ENCODE results near the gene MAST3. TPM values are rescaled to one million over a fixed set of nuclear protein-coding genes. Genes with fewer than 3 reads are reported as not detected.

The MAST3 gene
- polyA plus RNA-seq, 1 of the 3 experiments (the other 2 are of a cell fraction): 4.5 TPM

GRCh38 chr19:18141031-18141430, 43.5 kb downstream of the MAST3 start:
- H2AFZ ChIP-seq (ENCODE audit: low read depth): no peak overlapping the region
- H4K20me1 ChIP-seq (ENCODE audit: insufficient read depth): no peaks in the 10 kb centered on the region
- TF ChIP-seq IRF3 (IDR thresholded peaks at IDR 0.05; ENCODE audit: low read depth, low read length): no peak
- TF ChIP-seq RCOR1 (IDR thresholded peaks at IDR 0.05; ENCODE audit: low read length): no peak
- TF ChIP-seq MAX (IDR thresholded peaks at IDR 0.05; ENCODE audit: low read depth): no peak
- no peak for TF ChIP-seq REST (IDR thresholded peaks at IDR 0.05; ENCODE audit: low read depth, low read length)
- TF ChIP-seq RXRA (IDR thresholded peaks at IDR 0.05; ENCODE audit: borderline replicate concordance, low read depth): no peak
- TF ChIP-seq SMC3 (IDR thresholded peaks at IDR 0.05; ENCODE audit: low read depth, low read length): no peak
- TF ChIP-seq MXI1 (IDR thresholded peaks at IDR 0.05; ENCODE audit: low read depth, low read length): no peak
- TF ChIP-seq FOSL2 (IDR thresholded peaks at IDR 0.05; ENCODE audit: borderline replicate concordance, low read depth): no peak
- no peak for TF ChIP-seq USF1 (IDR thresholded peaks at IDR 0.05; ENCODE audit: borderline replicate concordance, low read depth)
- TF ChIP-seq FOXM1 (IDR thresholded peaks at IDR 0.05; ENCODE audit: low read depth): no peak
- TF ChIP-seq YY1 (IDR thresholded peaks at IDR 0.05; ENCODE audit: low read depth): no peak
- no peak for TF ChIP-seq GATA2 (CRISPR knock-in tag; IDR thresholded peaks at IDR 0.05)
- no peak for TF ChIP-seq NFIC (IDR thresholded peaks at IDR 0.05; ENCODE audit: borderline replicate concordance)
- no peak for TF ChIP-seq CHD2 (IDR thresholded peaks at IDR 0.05; ENCODE audit: low read length, partially characterized antibody)
- TF ChIP-seq CTCF (IDR thresholded peaks at IDR 0.05): no peak
- no peaks in the 10 kb centered on the region for H3K9me3 ChIP-seq
- peaks cover 12 to 22% of the 10 kb centered on the region in 2 experiments for H3K36me3 ChIP-seq (replicated peaks in 1 of 2; ENCODE audit: control insufficient read depth in 1 of 2, insufficient read depth in 2 of 2, low read length in 1 of 2)
- H3K9me2 ChIP-seq: no peaks in the 10 kb centered on the region
- no peaks in the 10 kb centered on the region for H3F3A ChIP-seq (replicated peaks; ENCODE audit: insufficient read depth)
- H3K4me3 ChIP-seq (ENCODE audit: low read depth in 2 of 2, low read length in 1 of 2): no peak overlapping the region
- 93% methylated on average over 6 of the region's 6 CpGs for WGBS (ENCODE audit: low lambda C conversion rate)
- CTCF ChIA-PET: interaction anchor here (1.5 to 2.2 kb wide), 4 partner anchors 10 to 27 kb away, joined by 3 to 8 read pairs (median 5); no protein-coding TSS in a partner anchor
- H3K27me3 ChIP-seq (ENCODE audit: insufficient read depth): no peaks in the 10 kb centered on the region
- no peak for DNase-seq
- H3K4me2 ChIP-seq: no peak overlapping the region
- H3K79me2 ChIP-seq (ENCODE audit: insufficient read depth): no peaks in the 10 kb centered on the region
- H3K27ac ChIP-seq (ENCODE audit: low read depth in 2 of 2, low read length in 1 of 2): no peak overlapping the region
- no peaks in the 10 kb centered on the region for H3K4me1 ChIP-seq (ENCODE audit: control insufficient read depth in 1 of 2, insufficient read depth in 2 of 2, low read depth in 1 of 2, low read length in 1 of 2)
- POLR2A ChIA-PET: interaction anchor here (1.3 kb wide), 1 partner anchor 11 kb away, joined by 6 read pairs; the partner anchor contains the start of gene PIK3R2
- H3K9ac ChIP-seq: no peak overlapping the region
